Muscle layer of duodenum (tissue), 2 donors: ENCODE measurements around the gene KIF4A.
"Not testable (repeated sequence)": the region's sequence is repeated elsewhere in the genome, so short reads cannot be mapped to it uniquely, and the experiment has no call there.

Source experiments
- H3K27ac ChIP-seq: one replicate; pipeline ENCODE4 v1.7.0; 2013; ENCODE audit warnings: mild to moderate bottlenecking, low read length
- H3K27me3 ChIP-seq: one replicate; pipeline ENCODE4 v1.7.0; 2013; ENCODE audit warnings: low read depth, mild to moderate bottlenecking, control low read depth, low read length
- H3K36me3 ChIP-seq, 2 donors: one replicate each; pipeline ENCODE4 v1.7.0; 2013; ENCODE audit warnings: low read length in 2 of 2, control low read depth in 1 of 2, mild to moderate bottlenecking in 1 of 2; ENCODE audit not compliant: insufficient read depth in 2 of 2, control insufficient read depth in 1 of 2
- H3K4me1 ChIP-seq, 2 donors: one replicate each; pipeline ENCODE4 v1.7.0; 2013; ENCODE audit warnings: low read length in 2 of 2, mild to moderate bottlenecking in 2 of 2, control low read depth in 1 of 2, moderate library complexity in 1 of 2; ENCODE audit not compliant: insufficient read depth in 2 of 2, control insufficient read depth in 1 of 2
- H3K4me3 ChIP-seq, 2 donors: one replicate each; pipeline ENCODE4 v1.7.0; 2013; ENCODE audit warnings: low read length in 2 of 2, low read depth in 1 of 2, mild to moderate bottlenecking in 1 of 2
- H3K9me3 ChIP-seq, 2 donors: one replicate each; pipeline ENCODE4 v1.7.0; 2013; ENCODE audit warnings: low read length in 2 of 2, control low read depth in 1 of 2, mild to moderate bottlenecking in 1 of 2; ENCODE audit not compliant: control insufficient read depth in 1 of 2
- donor health status: healthy.

KIF4A gene

DNA sequence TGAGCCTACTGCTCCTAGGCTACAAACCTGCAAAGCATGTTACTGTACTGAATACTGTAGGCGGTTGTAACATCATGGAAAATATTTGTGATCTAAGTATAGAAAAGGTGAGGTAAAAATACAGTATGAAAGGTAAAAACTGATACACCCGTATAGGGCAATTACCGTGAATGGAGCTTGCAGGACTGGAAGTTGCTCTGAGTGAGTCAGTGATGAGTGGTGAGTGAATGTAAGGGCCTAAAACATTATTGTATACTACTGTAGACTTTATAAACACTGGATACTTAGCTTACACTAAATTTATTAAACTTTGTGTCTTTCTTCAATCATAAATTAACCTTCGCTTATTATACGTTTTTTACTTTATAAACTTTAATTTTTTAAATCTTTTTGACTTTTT lies 3.7 kb downstream of the KIF4A start:
- no peaks in the 10 kb centered on the region for H3K9me3 ChIP-seq
- no peaks in the 10 kb centered on the region for H3K36me3 ChIP-seq
- H3K27ac ChIP-seq: no peak overlapping the region
- H3K27me3 ChIP-seq: no peaks in the 10 kb centered on the region
- no peak overlapping the region for H3K4me3 ChIP-seq
- H3K4me1 ChIP-seq: peaks cover 0 to 9% of the 10 kb centered on the region in 2 donors

GRCh38 chrX:70301716-70302115 lies 11.8 kb downstream of the KIF4A start:
- H3K36me3 ChIP-seq: no peaks in the 10 kb centered on the region
- no peak overlapping the region for H3K27ac ChIP-seq
- H3K9me3 ChIP-seq: no peaks in the 10 kb centered on the region
- H3K27me3 ChIP-seq: no peaks in the 10 kb centered on the region
- no peaks in the 10 kb centered on the region for H3K4me1 ChIP-seq
- H3K4me3 ChIP-seq: no peak overlapping the region

GRCh38 chrX:70313503-70313902 lies 23.6 kb downstream of the KIF4A start:
- no peaks in the 10 kb centered on the region for H3K9me3 ChIP-seq
- no peaks in the 10 kb centered on the region for H3K4me1 ChIP-seq
- no peaks in the 10 kb centered on the region for H3K36me3 ChIP-seq
- H3K27me3 ChIP-seq: no peaks in the 10 kb centered on the region
- no peak overlapping the region for H3K27ac ChIP-seq
- no peak overlapping the region for H3K4me3 ChIP-seq

DNA sequence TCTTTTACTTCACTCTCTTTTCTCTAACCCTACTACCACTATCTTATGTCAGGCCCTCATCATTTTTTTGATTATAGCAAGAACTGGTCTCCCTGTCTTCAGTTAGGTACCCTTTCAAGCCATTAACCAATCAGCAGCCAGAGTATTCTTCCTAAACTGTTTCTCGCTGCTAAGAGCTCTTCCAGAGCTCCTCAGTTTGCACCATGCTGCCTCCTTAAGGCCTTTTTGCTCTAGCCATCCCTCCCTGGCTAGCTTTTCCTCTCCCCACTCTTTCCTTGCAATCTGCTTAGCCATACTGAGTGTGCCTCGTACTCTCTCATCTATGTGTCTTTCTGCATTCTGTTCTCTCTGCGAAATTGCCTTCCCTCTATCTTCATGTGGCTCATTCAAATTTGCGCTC lies 32.9 kb downstream of the KIF4A start:
- no peaks in the 10 kb centered on the region for H3K4me1 ChIP-seq
- no peaks in the 10 kb centered on the region for H3K27me3 ChIP-seq
- no peaks in the 10 kb centered on the region for H3K36me3 ChIP-seq
- no peak overlapping the region for H3K27ac ChIP-seq
- H3K9me3 ChIP-seq: no peaks in the 10 kb centered on the region
- H3K4me3 ChIP-seq: no peak overlapping the region

- not testable (repeated sequence) for H3K4me1 ChIP-seq, H3K27ac ChIP-seq, H3K27me3 ChIP-seq
Measured at GRCh38 chrX:70323628-70324027, 33.7 kb downstream of the KIF4A start.

DNA sequence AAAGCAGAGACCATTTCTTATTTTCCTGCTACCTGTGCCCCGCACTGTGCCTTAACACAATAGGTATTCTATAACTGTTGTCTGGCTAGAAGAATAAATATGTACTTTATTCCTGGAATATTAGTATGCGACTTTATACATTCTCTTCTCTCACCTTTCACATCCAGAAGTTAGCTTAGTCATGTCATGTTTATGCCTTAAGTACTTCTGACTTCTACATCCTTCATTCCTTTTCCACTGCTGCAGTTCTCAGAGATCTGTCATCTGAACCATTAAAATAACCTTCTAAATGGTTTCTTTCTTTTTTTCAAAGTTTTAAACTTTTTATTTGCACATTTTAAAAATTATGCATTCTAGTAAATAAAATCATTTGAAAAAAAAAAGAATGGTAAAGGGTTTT lies 34.4 kb downstream of the KIF4A start:
- Histone ChIP-seq H3K4me3 (no peak overlapping the region), H3K27me3 (no peaks in the 10 kb centered on the region), H3K4me1 (no peaks in the 10 kb centered on the region), H3K9me3 (no peaks in the 10 kb centered on the region), H3K36me3 (no peaks in the 10 kb centered on the region), H3K27ac (no peak overlapping the region)

More at GRCh38 chrX:70323628-70324027, 33.7 kb downstream of the KIF4A start:
- H3K36me3 ChIP-seq, H3K9me3 ChIP-seq, H3K4me3 ChIP-seq: not testable (repeated sequence)

DNA sequence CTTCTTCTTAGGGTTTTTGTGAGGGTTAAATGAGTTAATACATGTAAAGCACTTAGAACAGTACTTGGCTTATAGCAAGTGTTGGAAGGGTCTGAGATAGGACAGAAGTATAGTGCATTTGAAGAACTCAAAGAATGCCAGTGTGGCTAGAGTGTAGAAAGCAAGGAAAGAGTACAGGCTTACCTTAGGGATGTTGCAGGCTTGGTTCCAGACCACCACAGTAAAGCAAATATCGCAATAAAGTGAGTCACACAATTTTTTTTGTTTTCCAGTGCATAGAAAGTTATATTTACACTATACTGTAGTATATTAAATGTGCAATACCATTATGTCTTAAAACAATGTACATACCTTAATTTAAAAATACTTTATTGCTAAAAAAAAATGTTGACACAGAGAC lies 41.3 kb downstream of the KIF4A start:
- Histone ChIP-seq H3K27me3 (no peaks in the 10 kb centered on the region), H3K9me3 (no peaks in the 10 kb centered on the region), H3K27ac (no peak overlapping the region), H3K4me1 (no peaks in the 10 kb centered on the region), H3K36me3 (no peaks in the 10 kb centered on the region), H3K4me3 (no peak overlapping the region)

DNA sequence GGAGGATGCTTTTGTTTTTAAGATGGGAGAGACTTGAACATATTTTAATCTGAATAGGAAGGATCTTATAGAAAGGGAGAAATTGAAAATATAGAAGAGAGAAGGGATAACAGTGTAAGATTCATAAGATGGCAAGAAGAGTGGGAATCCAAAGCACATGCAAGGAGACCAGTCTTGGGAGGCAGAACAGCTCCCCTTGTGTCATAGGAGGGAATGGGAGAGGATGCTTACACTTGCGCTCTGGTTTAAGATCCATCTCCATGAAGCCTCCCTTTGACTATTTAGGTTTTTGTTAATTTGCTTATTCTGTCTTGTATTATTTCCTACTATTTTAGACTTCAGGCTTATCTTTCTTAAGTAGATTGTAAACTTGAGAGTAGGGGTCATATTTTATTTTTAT lies 42.7 kb downstream of the KIF4A start:
- H3K4me3 ChIP-seq: no peak overlapping the region
- H3K4me1 ChIP-seq: no peaks in the 10 kb centered on the region
- no peak overlapping the region for H3K27ac ChIP-seq
- no peaks in the 10 kb centered on the region for H3K9me3 ChIP-seq
- no peaks in the 10 kb centered on the region for H3K36me3 ChIP-seq
- H3K27me3 ChIP-seq: no peaks in the 10 kb centered on the region

DNA sequence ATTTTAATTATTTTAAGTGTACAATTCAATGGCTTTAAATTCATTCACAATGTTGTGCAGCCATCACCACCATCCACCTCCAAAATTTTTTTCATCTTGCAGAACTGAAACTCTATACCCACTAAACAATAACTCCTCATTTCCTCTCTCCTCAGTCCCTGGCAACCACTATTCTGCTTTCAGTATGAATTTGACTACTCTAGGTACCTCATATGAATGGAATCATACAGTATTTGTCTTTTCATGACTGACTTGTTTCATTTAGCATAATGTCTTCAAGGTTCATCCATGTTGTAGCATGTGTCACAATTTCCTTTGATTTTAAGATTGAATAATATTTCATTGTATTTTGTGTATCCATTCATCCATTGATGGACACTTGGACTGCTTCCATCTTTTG lies 46.9 kb downstream of the KIF4A start:
- no peaks in the 10 kb centered on the region for H3K9me3 ChIP-seq
- no peaks in the 10 kb centered on the region for H3K4me1 ChIP-seq
- no peaks in the 10 kb centered on the region for H3K27me3 ChIP-seq
- no peaks in the 10 kb centered on the region for H3K36me3 ChIP-seq
- H3K4me3 ChIP-seq: no peak overlapping the region
- H3K27ac ChIP-seq: no peak overlapping the region

GRCh38 chrX:70338290-70338689 lies 48.4 kb downstream of the KIF4A start:
- H3K4me3 ChIP-seq: no peak overlapping the region
- H3K36me3 ChIP-seq: no peaks in the 10 kb centered on the region
- no peaks in the 10 kb centered on the region for H3K27me3 ChIP-seq
- no peak overlapping the region for H3K27ac ChIP-seq
- H3K9me3 ChIP-seq: no peaks in the 10 kb centered on the region
- H3K4me1 ChIP-seq: no peaks in the 10 kb centered on the region

DNA sequence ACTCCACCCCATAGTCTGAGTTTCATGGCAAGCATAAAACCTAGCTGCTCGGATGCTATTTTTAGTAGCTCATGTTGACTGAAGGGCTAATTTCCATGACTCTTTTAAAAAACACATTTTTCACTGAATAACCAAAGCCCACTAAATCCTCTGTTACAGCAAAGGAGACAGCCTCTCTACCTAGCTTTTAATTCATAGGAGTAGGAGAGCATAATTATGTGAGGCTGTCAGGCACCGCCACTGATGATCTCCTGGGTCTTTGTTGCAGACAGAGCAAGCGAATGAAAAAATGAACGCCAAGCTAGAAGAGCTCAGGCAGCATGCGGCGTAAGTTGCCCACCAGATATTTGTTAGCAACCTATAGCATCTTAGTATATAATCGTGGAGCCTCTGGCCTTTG lies 53.5 kb downstream of the KIF4A start:
- no peak overlapping the region for H3K27ac ChIP-seq
- H3K27me3 ChIP-seq: no peaks in the 10 kb centered on the region
- no peaks in the 10 kb centered on the region for H3K4me1 ChIP-seq
- no peaks in the 10 kb centered on the region for H3K36me3 ChIP-seq
- no peak overlapping the region for H3K4me3 ChIP-seq
- H3K9me3 ChIP-seq: no peaks in the 10 kb centered on the region

DNA sequence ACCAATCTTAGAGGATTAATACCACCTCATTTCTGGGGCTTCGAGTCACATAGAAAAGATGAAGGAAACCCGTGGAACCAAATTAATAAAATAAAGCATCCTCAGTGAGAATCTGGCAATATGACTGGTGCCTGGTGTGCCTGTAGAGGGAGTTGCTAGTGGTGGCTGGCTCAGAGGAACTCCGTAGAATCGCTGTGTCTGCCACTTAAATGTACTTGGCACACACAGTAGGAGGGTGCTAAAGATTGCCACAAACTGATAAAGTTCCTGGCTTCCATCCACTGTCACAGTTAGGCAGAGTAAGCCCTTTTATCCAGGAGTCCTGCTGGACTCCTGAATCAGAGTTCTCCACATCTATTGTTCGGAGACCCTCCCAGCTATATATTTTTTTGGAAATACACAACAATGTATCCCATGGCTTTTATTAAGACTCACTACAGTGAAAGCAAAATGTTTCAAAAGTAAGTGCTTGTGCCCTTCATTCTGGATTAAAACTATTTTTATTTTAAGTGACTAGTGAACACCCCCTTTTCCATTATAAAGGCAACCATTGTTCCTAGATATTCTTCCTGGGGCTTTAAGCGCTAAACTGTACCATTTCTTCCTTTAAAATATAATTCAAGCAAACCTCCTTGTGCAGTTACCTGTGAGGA lies 56.6 kb downstream of the KIF4A start:
- H3K4me1 ChIP-seq: no peaks in the 10 kb centered on the region
- H3K4me3 ChIP-seq: no peak overlapping the region
- no peaks in the 10 kb centered on the region for H3K36me3 ChIP-seq
- H3K9me3 ChIP-seq: no peaks in the 10 kb centered on the region
- no peak overlapping the region for H3K27ac ChIP-seq
- H3K27me3 ChIP-seq: no peaks in the 10 kb centered on the region
